IMR-90 (cell line): ENCODE measurements around the gene SEC22A. TPM values are rescaled to one million over a fixed set of nuclear protein-coding genes. Genes with fewer than 3 reads are reported as not detected.
A peak's percentile ranks its signal among the peaks of the same experiment; 100 is the strongest.

Experiments used
- ATAC-seq: fragments of 200-7000 bp; cut with Tn5 transposase; 2 replicates; pipeline ENCODE4 v1.9.1; 2020; ENCODE audit warnings: low read depth, mild to moderate bottlenecking, moderate library complexity
- BruUV-seq: library from RNA; stranded (reverse); fragments of 400-500 nt; replicated peaks from 2 replicates; lab custom pipeline; 2021; lab: Mats Ljungman, UMichigan
- CTCF ChIA-PET: fragments of 300-600 bp; formaldehyde crosslinking; extraction: SDS; loops from one replicate; lab custom pipeline; 2021; ENCODE audit warnings: antibody characterized with exemption; lab: Yijun Ruan, JAX
- POLR2A ChIA-PET: fragments of 300-600 bp; sonication (Branson Sonifier 250); formaldehyde crosslinking; loops from one replicate; lab custom pipeline; 2022; ENCODE audit warnings: antibody characterized with exemption; ENCODE audit not compliant: unreplicated experiment; lab: Charles Lee
- DNase-seq: peaks from one replicate; pipeline ENCODE4 v3.0.0; 2013
- H2AFZ ChIP-seq: replicated peaks from 2 replicates; pipeline ENCODE3; 2013; ENCODE audit warnings: low read length, mild to moderate bottlenecking; ENCODE audit not compliant: poor library complexity
- H2AK5ac ChIP-seq: 2 replicates; pipeline ENCODE4 v1.6.1; 2013; ENCODE audit warnings: low read depth, low read length, inconsistent platforms
- H2AK9ac ChIP-seq: replicated peaks from 2 replicates; pipeline ENCODE3; 2013; ENCODE audit warnings: mild to moderate bottlenecking, low read depth, low read length, moderate library complexity; ENCODE audit not compliant: poor library complexity
- H2BK120ac ChIP-seq: 2 replicates; pipeline ENCODE4 v1.6.1; 2013; ENCODE audit warnings: low read depth, low read length, inconsistent platforms
- H2BK15ac ChIP-seq: 3 replicates; pipeline ENCODE4 v1.6.1; 2013; ENCODE audit warnings: low read depth, low read length, inconsistent platforms
- H2BK20ac ChIP-seq: 2 replicates; pipeline ENCODE4 v1.6.1; 2013; ENCODE audit warnings: low read depth, mild to moderate bottlenecking, inconsistent platforms, low read length, moderate library complexity
- H2BK5ac ChIP-seq: 2 replicates; pipeline ENCODE4 v1.6.1; 2013; ENCODE audit warnings: mild to moderate bottlenecking, low read depth, low read length, inconsistent platforms; ENCODE audit not compliant: poor library complexity, severe bottlenecking
- H3K14ac ChIP-seq: replicated peaks from 2 replicates; pipeline ENCODE4 v1.6.1; 2013; ENCODE audit warnings: low read depth, low read length, inconsistent platforms
- H3K18ac ChIP-seq: 2 replicates; pipeline ENCODE4 v1.6.1; 2013; ENCODE audit warnings: low read depth, low read length, control low read depth
- H3K23ac ChIP-seq: 2 replicates; pipeline ENCODE4 v1.6.1; 2013; ENCODE audit warnings: low read depth, low read length, inconsistent platforms
- H3K27ac ChIP-seq: 2 replicates; pipeline ENCODE4 v1.5.1; 2013; ENCODE audit warnings: mild to moderate bottlenecking, control low read depth, low read length; ENCODE audit not compliant: insufficient read depth
- H3K27me3 ChIP-seq: 2 replicates; pipeline ENCODE4 v1.6.1; 2013; ENCODE audit warnings: low read length; ENCODE audit not compliant: control insufficient read depth, insufficient read depth
- H3K36me3 ChIP-seq: 2 replicates; pipeline ENCODE4 v1.6.1; 2013; ENCODE audit warnings: low read length, mixed read lengths; ENCODE audit not compliant: control insufficient read depth, insufficient read depth
- H3K4ac ChIP-seq: 2 replicates; pipeline ENCODE4 v1.6.1; 2013; ENCODE audit warnings: low read depth, low read length, inconsistent platforms
- H3K4me1 ChIP-seq: 2 replicates; pipeline ENCODE4 v1.6.1; 2013; ENCODE audit warnings: low read length, mixed read lengths; ENCODE audit not compliant: control insufficient read depth, insufficient read depth
- H3K4me2 ChIP-seq: 2 replicates; pipeline ENCODE4 v1.6.1; 2013; ENCODE audit warnings: low read depth, mild to moderate bottlenecking, control low read depth, low read length, moderate library complexity
- H3K4me3 ChIP-seq: 2 replicates; pipeline ENCODE4 v1.5.1; 2013; ENCODE audit warnings: low read depth, mild to moderate bottlenecking, control low read depth, low read length, moderate library complexity; ENCODE audit not compliant: insufficient read depth
- H3K56ac ChIP-seq: 2 replicates; pipeline ENCODE4 v1.6.1; 2013; ENCODE audit warnings: low read length, inconsistent platforms; ENCODE audit not compliant: insufficient read depth; ENCODE audit errors: extremely low read depth
- H3K79me1 ChIP-seq, 2 experiments: 2 replicates each; pipeline ENCODE4 v1.6.1; 2013; ENCODE audit warnings: low read length in 2 of 2, inconsistent platforms in 1 of 2, low read depth in 1 of 2
- H3K9ac ChIP-seq: 2 replicates; pipeline ENCODE4 v1.6.1; 2013; ENCODE audit warnings: low read depth, low read length, control low read depth
- H3K9me1 ChIP-seq: 2 replicates; pipeline ENCODE4 v1.6.1; 2013; ENCODE audit warnings: low read length, inconsistent platforms; ENCODE audit not compliant: insufficient read depth
- H3K9me3 ChIP-seq: 2 replicates; pipeline ENCODE4 v1.6.1; 2013; ENCODE audit warnings: low read length; ENCODE audit not compliant: control insufficient read depth, insufficient read depth
- H4K20me1 ChIP-seq: 2 replicates; pipeline ENCODE4 v1.6.1; 2013; ENCODE audit warnings: low read length, inconsistent platforms; ENCODE audit not compliant: insufficient read depth
- H4K5ac ChIP-seq: 2 replicates; pipeline ENCODE4 v1.6.1; 2013; ENCODE audit warnings: mild to moderate bottlenecking, low read depth, low read length, control low read depth
- H4K8ac ChIP-seq, 2 experiments: 2 replicates each; pipeline ENCODE4 v1.6.1; 2013; ENCODE audit warnings: low read depth in 2 of 2, low read length in 2 of 2, control low read depth in 1 of 2, inconsistent platforms in 1 of 2
- H4K91ac ChIP-seq: 2 replicates; pipeline ENCODE4 v1.6.1; 2013; ENCODE audit warnings: low read depth, low read length, inconsistent platforms; ENCODE audit not compliant: insufficient read depth
- FOS ChIP-seq: fragments of 150-350 bp; IDR thresholded peaks from 2 replicates; pipeline ENCODE4 v1.6.1; 2016; ENCODE audit warnings: low read depth, low read length
- MAFK ChIP-seq: IDR thresholded peaks from 2 replicates; pipeline ENCODE4 v1.6.1; 2012; ENCODE audit warnings: low read depth, low read length, improper control_type of control experiment
- WGBS, 2 experiments: methylation state at CpG; one replicate each; pipeline versions ENCODE4 v1.1.5 to v1.1.7; 2013; ENCODE audit warnings: missing lambda C conversion rate in 2 of 2; ENCODE audit not compliant: insufficient read length in 1 of 2; ENCODE audit errors: extremely low coverage in 2 of 2; 5-methylcytosine and 5-hydroxymethylcytosine counted together
- dilution Hi-C: fragments of 300-500 bp; cut with HindIII; formaldehyde crosslinking; loops from one replicate; pipeline ENCODE4 v1.14.3; 2018; ENCODE audit warnings: low sequenced_read_pairs; ENCODE audit not compliant: unreplicated experiment
- in situ Hi-C: fragments of 300-500 bp; cut with MboI; formaldehyde crosslinking; loops from 3 replicates; pipeline ENCODE4 v1.14.3; 2019; ENCODE audit warnings: low sequenced_read_pairs, inconsistent platforms, mixed read lengths
- intact Hi-C: fragments of 100-400 bp; cut with micrococcal nuclease; formaldehyde crosslinking; loops from 2 replicates; pipeline ENCODE4 v1.10.0; 2022
- polyA plus RNA-seq, 3 experiments: library from polyadenylated mRNA; depleted of rRNA; stranded (reverse); fragments of >200 nt; gene quantifications; 2 replicates each; pipeline ENCODE4 v1.2.3, GENCODE V29; 2012; ENCODE audit warnings: low replicate concordance in 1 of 3
- total RNA-seq: library from RNA; depleted of rRNA; stranded (reverse); fragments of >200 nt; gene quantifications from 2 replicates; pipeline ENCODE4 v1.2.3, GENCODE V29; 2012
- TF ChIP-seq, protein P1 (sequence below): conservative IDR thresholded peaks from 2 replicates; pipeline ENCODE4 v1.5.1; 2012; ENCODE audit warnings: mild to moderate bottlenecking, low read depth, low read length, improper control_type of control experiment

The SEC22A gene
- total and polyA plus RNA-seq, 2 of the 4 experiments (the other 2 are of a cell fraction): 17.5 to 36.0 TPM

DNA sequence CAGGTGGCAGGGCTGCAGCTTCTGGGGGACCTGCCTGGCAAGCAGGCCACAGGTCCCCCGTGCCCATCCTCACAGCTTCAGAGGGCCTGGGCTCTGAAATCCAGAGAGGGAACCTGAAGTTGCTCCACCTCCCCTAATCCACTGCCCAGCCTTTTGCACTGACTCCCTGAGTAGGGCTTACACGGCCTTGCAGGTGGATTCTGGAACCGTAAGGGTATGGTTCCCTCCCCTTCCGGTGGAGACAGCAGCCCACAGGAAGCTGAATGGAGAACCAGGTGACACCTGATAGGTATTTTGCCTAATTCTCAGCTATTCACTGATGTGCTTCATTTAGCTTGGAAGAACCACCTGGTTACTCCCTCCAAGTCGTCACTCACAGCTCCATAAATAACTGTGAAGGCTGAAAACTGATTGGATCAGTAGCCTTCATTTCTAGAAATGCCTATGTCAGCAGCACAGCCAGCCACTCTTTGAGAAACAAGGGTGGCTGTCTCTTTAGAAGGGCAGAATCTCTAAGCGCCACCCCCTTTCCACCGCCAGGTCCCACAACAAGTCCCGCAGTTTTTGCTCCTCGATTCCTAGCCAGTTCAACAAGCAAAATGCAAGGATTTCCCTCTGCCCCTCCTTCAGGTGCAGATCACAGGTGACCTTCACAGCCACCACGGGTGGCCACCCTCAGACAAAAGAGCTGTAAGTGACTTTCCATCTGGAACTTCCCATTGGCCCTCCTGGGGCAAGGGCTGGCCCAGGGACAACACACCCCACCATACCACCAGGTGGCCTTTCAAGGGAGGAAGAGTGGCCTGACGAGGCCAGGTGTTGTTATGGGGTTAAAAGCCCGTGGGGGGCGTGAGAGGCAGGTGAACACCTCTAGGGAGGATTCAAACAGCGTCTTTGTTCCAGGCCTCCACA is 112.9 kb downstream of the SEC22A start:
- Histone ChIP-seq H2BK5ac (no peak overlapping the region), H3K23ac (no peak overlapping the region), H3K56ac (no peak overlapping the region), H2AK5ac (no peak overlapping the region), H3K4me1 (no peaks in the 10 kb centered on the region; the same call in 1 of the 2 replicates), H3K14ac (no peak overlapping the region), H4K8ac (no peak overlapping the region), H3K27ac (no peak overlapping the region), H4K91ac (no peak overlapping the region), H3K4me2 (no peak overlapping the region), H2BK20ac (no peak overlapping the region), H4K20me1 (no peaks in the 10 kb centered on the region), H3K36me3 (no peaks in the 10 kb centered on the region), H3K9me3 (no peaks in the 10 kb centered on the region), H3K79me1 (no peaks in the 10 kb centered on the region), H3K18ac (no peak overlapping the region), H2AFZ (no peak overlapping the region), H3K9me1 (no peaks in the 10 kb centered on the region), H2BK15ac (no peak overlapping the region), H2BK120ac (no peak overlapping the region), H4K5ac (no peak overlapping the region), H3K4ac (no peak overlapping the region), H3K27me3 (peaks cover 59% of the 10 kb centered on the region), H2AK9ac (no peak overlapping the region), H3K9ac (no peak overlapping the region), H3K4me3 (no peak overlapping the region)
- 88% methylated on average over 4 of the region's 14 CpGs; no CpG with 5 or more reads in 1 of the 2 experiments for WGBS, 2 experiments
- in situ Hi-C loops: no loop called here
- POLR2A ChIA-PET: no interaction called here
- intact Hi-C loops: no loop called here
- no peak for DNase-seq
- dilution Hi-C loops: no loop called here
- ATAC-seq: no peak
- TF ChIP-seq FOS: no peak
- TF ChIP-seq, protein P1, sequence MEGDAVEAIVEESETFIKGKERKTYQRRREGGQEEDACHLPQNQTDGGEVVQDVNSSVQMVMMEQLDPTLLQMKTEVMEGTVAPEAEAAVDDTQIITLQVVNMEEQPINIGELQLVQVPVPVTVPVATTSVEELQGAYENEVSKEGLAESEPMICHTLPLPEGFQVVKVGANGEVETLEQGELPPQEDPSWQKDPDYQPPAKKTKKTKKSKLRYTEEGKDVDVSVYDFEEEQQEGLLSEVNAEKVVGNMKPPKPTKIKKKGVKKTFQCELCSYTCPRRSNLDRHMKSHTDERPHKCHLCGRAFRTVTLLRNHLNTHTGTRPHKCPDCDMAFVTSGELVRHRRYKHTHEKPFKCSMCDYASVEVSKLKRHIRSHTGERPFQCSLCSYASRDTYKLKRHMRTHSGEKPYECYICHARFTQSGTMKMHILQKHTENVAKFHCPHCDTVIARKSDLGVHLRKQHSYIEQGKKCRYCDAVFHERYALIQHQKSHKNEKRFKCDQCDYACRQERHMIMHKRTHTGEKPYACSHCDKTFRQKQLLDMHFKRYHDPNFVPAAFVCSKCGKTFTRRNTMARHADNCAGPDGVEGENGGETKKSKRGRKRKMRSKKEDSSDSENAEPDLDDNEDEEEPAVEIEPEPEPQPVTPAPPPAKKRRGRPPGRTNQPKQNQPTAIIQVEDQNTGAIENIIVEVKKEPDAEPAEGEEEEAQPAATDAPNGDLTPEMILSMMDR: no peak
- TF ChIP-seq MAFK: peak; percentile 26; the same call in 1 of the 2 replicates
- CTCF ChIA-PET: no interaction called here
- no TSS peak for BruUV-seq
